NT2/D1 (cell line): ENCODE results near the gene FBXL17.

Source experiments
- SUZ12 ChIP-seq: IDR thresholded peaks from 2 replicates; pipeline ENCODE4 v1.6.1; 2011; ENCODE audit not compliant: insufficient read length, insufficient read depth; ENCODE audit errors: extremely low read depth
- YY1 ChIP-seq: IDR thresholded peaks from 2 replicates; pipeline ENCODE4 v1.6.1; 2011; ENCODE audit not compliant: insufficient read length, insufficient read depth

DNA sequence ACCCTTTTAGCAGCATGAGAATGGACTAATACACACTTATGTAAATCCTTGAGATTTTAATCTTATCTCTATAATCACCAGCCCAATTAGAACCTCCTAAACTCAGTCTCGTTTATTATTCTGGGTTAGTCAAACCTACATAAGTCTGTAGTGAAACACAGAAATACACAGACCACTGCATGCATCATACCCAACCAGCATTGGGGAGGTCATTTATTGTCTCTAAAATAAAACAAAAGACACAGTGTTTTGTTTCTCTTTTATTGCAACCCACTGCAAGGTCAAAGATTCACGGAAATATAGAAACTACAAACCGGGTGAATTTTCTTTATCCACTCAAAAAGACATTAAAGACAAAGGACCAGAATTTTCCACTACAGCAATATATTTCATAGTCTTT, 523.1 kb downstream of the FBXL17 start:
- TF ChIP-seq SUZ12 (no peak), YY1 (no peak)
